ELF-1 (cell line): ENCODE data around the gene C1S.
"Not testable (repeated sequence)": the region's sequence is repeated elsewhere in the genome, so short reads cannot be mapped to it uniquely, and the experiment has no call there.

Experiments
- DNase-seq: peaks from one replicate; pipeline ENCODE4 v3.0.0-alpha.2; 2016; ENCODE audit warnings: low read depth, low spot score

The C1S gene

GRCh38 chr12:7102582-7102981, 42.1 kb downstream of the C1S start:
- no peak for DNase-seq

- no peak for DNase-seq
Observed at GRCh38 chr12:7103837-7104584, 43.5 kb downstream of the C1S start.

GRCh38 chr12:7106082-7106481, 45.6 kb downstream of the C1S start:
- DNase-seq, result no peak

- DNase-seq, result not testable (repeated sequence)
Observed at GRCh38 chr12:7107181-7107580, 46.7 kb downstream of the C1S start.

GRCh38 chr12:7107636-7108002, 47.1 kb downstream of the C1S start:
- no peak for DNase-seq

- DNase-seq, result peak; percentile 52
Observed at GRCh38 chr12:7108003-7108795, 47.7 kb downstream of the C1S start.

- peak; percentile 92 for DNase-seq
Observed at GRCh38 chr12:7108796-7109571, 48.5 kb downstream of the C1S start, which contains the start of gene C1RL. TSS of gene C1RL (minus strand) at chr12:7109214. CDS start at chr12:7109180, 34 bp downstream.

GRCh38 chr12:7109572-7109920, 49.0 kb downstream of the C1S start:
- DNase-seq, result no peak

- no peak for DNase-seq
Observed at GRCh38 chr12:7110661-7111060, 50.1 kb downstream of the C1S start.

- no peak for DNase-seq
Observed at GRCh38 chr12:7112041-7112440, 51.5 kb downstream of the C1S start.

- peak; percentile 80 for DNase-seq
Observed at GRCh38 chr12:7113389-7113871, 52.9 kb downstream of the C1S start.

- no peak for DNase-seq
Observed at GRCh38 chr12:7114008-7114407, 53.5 kb downstream of the C1S start.

GRCh38 chr12:7114851-7115250, 54.3 kb downstream of the C1S start:
- DNase-seq, result no peak

GRCh38 chr12:7116196-7116595, 55.7 kb downstream of the C1S start:
- no peak for DNase-seq

- no peak for DNase-seq
Observed at GRCh38 chr12:7116916-7117315, 56.4 kb downstream of the C1S start.

- no peak for DNase-seq
Observed at GRCh38 chr12:7117670-7118069, 57.2 kb downstream of the C1S start.

- no peak for DNase-seq
Observed at GRCh38 chr12:7118881-7119280, 58.4 kb downstream of the C1S start.

- DNase-seq, result no peak
Observed at GRCh38 chr12:7120166-7120565, 59.6 kb downstream of the C1S start.
